ENCODE results near the gene FAM8A1.
"Not testable (repeated sequence)": the region's sequence is repeated elsewhere in the genome, so short reads cannot be mapped to it uniquely, and the experiment has no call there.

The FAM8A1 gene

GRCh38 chr6:17599877-17600526 is at the start of gene FAM8A1:
TSS of gene FAM8A1 (plus strand) at chr6:17600302. CDS start at chr6:17600410, 108 bp downstream.
- DNase-seq (ENCODE audit: low spot score): peak; percentile 95

GRCh38 chr6:17551383-17551958 is 48.6 kb upstream of the FAM8A1 start:
- no peak for DNase-seq (ENCODE audit: low spot score)

GRCh38 chr6:17552861-17553260 is 47.2 kb upstream of the FAM8A1 start:
- DNase-seq (ENCODE audit: low spot score): no peak

GRCh38 chr6:17556014-17556413 is 44.1 kb upstream of the FAM8A1 start:
- no peak for DNase-seq (ENCODE audit: low spot score)

GRCh38 chr6:17562636-17563035 is 37.5 kb upstream of the FAM8A1 start:
- DNase-seq (ENCODE audit: low spot score): no peak

- DNase-seq (ENCODE audit: low spot score): no peak
Observed at GRCh38 chr6:17565399-17565798, 34.7 kb upstream of the FAM8A1 start.

GRCh38 chr6:17574866-17575560 is 25.1 kb upstream of the FAM8A1 start:
- no peak for DNase-seq (ENCODE audit: low spot score)

- DNase-seq (ENCODE audit: low spot score): no peak
Observed at GRCh38 chr6:17577059-17577458, 23.0 kb upstream of the FAM8A1 start.

- no peak for DNase-seq (ENCODE audit: low spot score)
Observed at GRCh38 chr6:17580518-17581048, 19.5 kb upstream of the FAM8A1 start.

GRCh38 chr6:17581282-17581681 is 18.8 kb upstream of the FAM8A1 start:
- not testable (repeated sequence) for DNase-seq (ENCODE audit: low spot score)

- DNase-seq (ENCODE audit: low spot score): no peak
Observed at GRCh38 chr6:17583811-17584210, 16.3 kb upstream of the FAM8A1 start.

- peak; percentile 26 for DNase-seq (ENCODE audit: low spot score)
Observed at GRCh38 chr6:17584241-17584803, 15.8 kb upstream of the FAM8A1 start.

- no peak for DNase-seq (ENCODE audit: low spot score)
Observed at GRCh38 chr6:17585766-17586490, 14.2 kb upstream of the FAM8A1 start.

GRCh38 chr6:17586623-17587022 is 13.5 kb upstream of the FAM8A1 start:
- DNase-seq (ENCODE audit: low spot score): not testable (repeated sequence)

- DNase-seq (ENCODE audit: low spot score): no peak
Observed at GRCh38 chr6:17588011-17588410, 12.1 kb upstream of the FAM8A1 start.

- peak; percentile 40 for DNase-seq (ENCODE audit: low spot score)
Observed at GRCh38 chr6:17589406-17590096, 10.6 kb upstream of the FAM8A1 start.

- no peak for DNase-seq (ENCODE audit: low spot score)
Observed at GRCh38 chr6:17591287-17591686, 8.8 kb upstream of the FAM8A1 start.

- no peak for DNase-seq (ENCODE audit: low spot score)
Observed at GRCh38 chr6:17593246-17593645, 6.9 kb upstream of the FAM8A1 start.

- no peak for DNase-seq (ENCODE audit: low spot score)
Observed at GRCh38 chr6:17596085-17596484, 4.0 kb upstream of the FAM8A1 start.

GRCh38 chr6:17600527-17601385 is 654 bp downstream of the FAM8A1 start:
- DNase-seq (ENCODE audit: low spot score): peak; percentile 32

- no peak for DNase-seq (ENCODE audit: low spot score)
Observed at GRCh38 chr6:17601386-17601703, 1.2 kb downstream of the FAM8A1 start.
